GM18873 (cell line): ENCODE results near the gene HMX1.

Experiments used
- ATAC-seq: cut with Tn5 transposase; IDR thresholded peaks from one replicate; pipeline ENCODE4 v1.9.1; 2021; ENCODE audit warnings: mild to moderate bottlenecking, moderate library complexity, moderate number of reproducible peaks; ENCODE audit not compliant: unreplicated experiment, low FRiP score

The HMX1 gene

DNA sequence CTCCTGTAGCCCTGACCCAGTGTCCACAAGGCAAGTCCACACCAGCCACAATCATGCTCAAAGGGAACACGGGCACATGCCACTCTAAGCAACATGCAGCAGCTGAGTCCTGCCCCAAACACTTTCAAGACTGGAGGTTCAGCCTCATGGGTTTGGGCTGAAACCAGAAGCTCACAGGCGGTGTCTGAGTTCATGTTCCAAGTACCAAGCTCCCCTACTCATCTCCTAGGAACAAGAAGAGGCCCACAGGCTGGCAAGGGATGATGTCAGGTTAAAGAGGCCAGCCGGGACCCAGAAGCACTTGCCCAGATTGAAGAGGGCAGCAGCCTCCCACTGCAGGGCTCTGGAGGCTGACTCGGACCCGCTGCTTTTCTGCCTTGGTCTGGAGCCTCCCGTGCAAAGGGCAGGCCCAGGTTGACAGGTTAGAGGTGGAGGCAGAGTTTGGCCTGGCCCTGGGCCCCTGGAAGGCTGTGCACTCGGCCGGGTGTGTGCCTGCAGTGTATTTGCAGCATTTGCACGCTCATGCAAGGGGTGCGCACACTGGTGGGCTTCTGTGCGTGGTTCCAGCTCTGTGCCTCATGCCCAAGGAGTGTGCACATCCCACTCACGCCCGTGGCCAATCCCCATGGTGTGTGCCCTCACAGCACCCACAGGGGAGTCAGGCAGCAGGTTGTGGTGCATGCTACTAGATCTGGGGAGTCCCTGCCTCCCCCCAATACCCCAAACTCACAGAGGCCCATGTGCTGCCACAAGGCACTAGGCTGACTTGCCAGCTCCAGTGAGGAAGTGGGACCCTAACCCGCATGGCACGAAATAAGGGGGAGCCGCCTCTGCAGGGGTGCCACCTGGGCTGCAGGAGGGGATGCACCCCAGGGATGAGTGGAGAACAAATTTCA lies 2.4 kb downstream of the HMX1 start:
- ATAC-seq, result no peak

DNA sequence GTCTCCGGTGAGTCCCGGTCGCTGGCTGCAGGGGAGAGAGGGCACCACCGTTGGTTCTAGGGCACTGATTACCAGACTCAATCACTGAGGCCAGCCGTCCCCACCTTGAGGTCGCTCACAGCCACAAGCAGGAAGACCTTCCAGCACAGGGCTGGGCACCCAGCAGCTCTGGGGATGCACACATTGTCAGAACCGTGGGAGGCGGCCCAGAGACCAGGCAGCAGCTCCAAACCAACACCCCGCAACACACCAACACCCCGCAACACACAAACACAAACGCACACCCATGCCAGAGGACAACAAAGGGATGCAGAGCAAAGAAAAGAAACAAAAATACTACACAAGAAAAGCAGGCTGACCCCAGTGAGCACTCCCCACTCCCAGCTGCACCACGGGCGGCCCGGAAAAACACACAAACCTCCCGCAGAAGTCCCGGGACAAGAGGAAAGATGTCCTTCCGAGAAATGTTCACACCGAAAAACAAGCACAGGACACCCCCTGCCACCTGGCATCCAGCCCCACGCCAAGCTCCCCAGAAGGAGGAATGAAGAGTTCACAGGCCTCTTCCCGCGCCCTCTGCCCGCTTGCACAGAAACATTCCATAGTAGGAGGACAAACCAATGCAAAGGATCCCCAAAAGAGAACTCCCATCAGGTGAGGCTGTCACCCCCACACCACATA lies 3.2 kb downstream of the HMX1 start:
- no peak for ATAC-seq

DNA sequence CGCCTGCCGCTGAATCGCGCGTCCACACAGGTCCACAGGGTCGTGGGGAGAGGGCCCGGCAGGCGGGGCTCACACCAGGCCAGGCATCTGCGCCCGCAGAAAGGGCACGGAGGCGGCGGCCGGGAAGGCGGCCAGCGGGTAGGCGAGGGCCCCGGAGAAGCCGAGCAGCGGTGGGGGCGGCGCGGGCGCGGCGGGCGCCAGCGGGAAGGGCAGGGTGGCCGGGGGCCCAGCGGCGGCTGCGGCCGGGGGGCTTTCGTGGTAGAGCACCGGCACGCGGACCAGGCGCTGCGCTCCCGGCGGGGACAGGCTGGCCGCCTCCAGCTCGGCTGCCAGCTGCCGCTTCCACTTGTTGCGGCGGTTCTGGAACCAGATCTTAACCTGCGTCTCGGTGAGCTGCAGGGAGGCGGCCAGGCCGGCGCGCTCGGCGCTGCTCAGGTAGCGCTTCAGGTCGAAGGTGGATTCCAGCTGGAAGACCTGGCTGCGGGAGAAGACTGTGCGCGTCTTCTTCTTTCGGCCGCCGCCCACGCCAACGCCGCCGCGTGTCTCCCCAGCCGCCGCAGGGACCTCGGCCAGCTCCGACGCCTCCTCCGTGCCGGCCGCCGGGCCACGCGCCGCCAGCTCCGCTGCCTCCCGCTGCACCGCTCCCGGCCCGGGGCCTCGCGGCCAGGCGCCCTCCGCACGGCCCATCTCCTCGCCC lies 3.9 kb downstream of the HMX1 start:
- no peak for ATAC-seq

DNA sequence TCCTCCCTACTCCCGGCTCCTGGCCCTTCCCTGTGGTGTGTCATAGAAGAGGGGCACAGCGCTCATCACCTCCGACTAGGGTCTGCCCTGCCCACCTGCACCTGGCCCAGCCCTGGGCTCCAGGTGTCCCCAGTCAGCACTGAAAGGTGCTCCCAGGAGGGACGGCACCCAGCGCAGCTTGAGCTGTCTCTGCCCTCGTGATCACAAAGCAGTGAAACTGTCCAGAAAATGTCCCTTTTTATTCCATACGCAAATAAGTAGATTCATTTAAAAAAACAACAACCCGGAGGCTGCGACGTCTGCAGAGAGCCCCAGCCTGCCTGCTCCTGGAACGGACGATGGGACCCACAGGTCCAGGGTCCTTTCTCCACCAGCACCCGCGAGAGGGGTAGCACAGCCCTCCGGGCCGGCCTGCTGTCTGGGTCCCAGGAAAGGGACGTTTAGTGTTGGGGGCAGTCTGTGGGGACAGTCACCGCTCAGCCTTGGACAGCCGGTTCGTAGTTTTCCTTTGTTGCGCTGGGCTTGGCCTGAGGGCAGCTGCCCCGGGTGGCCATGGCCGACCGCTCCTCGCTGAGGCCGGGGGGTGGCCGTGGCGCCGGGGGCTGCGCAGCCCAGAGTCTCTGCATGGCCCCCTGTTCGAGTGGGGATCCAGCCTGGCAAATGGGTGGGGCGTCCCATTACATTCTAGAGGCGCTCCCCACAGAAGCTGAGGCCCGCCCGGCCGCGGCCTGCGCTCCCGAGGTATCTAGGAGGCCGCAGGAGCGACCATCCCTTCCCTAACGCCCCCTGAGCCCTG lies 4.6 kb downstream of the HMX1 start:
- no peak for ATAC-seq

DNA sequence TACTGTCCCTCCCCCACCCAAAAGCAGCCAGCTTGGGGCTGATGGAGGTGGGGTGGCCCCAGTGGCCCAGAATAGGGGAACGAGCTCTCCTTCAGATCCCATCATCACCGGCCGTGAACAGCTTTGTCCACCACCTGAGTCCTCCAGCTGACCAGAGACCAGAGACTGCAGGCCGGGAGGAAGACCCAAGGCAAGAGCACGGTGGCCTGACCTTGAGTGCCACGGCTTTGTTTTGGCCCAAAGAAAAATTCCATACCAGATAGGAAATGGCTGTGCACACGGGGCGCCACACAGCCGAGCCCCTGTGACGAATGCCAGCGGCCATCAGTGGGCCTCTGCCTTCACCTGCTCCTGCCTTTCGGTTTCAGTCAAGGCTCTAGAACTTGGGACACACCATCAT lies 5.2 kb downstream of the HMX1 start:
- ATAC-seq, result no peak

DNA sequence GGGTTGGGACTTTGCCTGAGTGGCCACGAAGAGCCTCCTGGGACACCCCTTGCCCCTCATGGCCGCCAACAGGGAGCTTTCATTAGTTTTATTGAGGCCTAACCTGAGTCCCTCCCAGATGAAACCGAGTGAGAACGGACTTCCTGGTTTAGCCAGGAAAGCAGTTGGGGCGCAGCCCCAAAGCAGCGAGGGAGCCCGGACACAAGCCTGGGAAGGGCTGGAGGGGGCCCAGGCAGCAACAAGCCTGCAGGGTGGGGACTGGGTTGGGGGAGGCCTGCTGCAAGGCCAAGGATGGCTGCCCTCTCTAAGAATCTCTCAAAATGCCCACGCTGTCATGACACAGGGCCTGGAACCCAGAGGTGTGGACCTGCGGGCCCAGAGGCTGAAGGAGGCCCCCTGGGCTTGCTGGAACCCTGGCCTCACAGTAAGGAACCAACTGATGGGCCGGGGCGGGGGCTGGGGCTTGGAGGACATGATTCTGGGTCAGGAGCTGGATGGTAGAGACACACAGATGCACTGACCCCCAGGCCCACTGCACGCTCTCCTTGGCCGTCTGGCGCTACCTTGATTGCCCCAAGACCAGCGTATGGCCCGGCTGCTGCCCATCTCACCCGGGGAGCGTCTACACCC lies 5.8 kb downstream of the HMX1 start:
- no peak for ATAC-seq

DNA sequence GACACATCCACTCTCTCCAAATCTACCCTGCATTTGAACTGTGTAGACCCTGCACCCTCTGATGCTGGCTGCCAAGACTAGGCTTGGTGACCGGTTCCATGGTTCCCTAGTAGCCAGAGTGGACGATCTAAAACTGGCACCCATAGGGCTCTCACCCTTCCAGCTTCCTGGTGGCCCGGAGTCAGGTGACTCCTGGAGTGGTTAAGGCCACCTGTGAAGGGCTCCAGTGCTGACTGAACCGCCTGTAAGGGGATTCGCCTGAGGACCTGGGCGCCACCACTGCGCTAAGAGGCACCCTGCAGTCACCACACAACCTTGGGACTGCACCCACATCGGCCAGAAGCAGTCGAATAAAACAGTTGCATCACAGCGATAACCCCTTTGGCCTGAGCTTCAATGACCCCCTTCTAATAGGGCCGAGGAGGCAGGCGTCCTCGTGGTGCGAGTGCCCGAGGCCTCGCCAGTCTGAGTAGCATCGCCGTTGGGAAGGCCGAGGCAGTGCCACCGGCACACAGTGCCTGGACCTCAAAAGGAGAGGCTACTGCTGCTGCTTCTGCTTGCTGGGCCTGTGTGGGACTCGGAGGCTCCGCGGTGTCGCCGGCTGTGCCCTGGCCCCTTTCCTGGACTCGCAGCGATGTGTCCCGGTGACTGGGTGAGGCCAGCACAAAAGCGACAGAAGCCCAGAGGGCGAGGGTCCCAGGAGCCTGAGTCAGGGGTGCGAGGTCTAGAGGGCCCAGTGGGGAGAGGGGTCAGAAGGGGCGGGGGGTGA lies 6.5 kb downstream of the HMX1 start:
- no peak for ATAC-seq

DNA sequence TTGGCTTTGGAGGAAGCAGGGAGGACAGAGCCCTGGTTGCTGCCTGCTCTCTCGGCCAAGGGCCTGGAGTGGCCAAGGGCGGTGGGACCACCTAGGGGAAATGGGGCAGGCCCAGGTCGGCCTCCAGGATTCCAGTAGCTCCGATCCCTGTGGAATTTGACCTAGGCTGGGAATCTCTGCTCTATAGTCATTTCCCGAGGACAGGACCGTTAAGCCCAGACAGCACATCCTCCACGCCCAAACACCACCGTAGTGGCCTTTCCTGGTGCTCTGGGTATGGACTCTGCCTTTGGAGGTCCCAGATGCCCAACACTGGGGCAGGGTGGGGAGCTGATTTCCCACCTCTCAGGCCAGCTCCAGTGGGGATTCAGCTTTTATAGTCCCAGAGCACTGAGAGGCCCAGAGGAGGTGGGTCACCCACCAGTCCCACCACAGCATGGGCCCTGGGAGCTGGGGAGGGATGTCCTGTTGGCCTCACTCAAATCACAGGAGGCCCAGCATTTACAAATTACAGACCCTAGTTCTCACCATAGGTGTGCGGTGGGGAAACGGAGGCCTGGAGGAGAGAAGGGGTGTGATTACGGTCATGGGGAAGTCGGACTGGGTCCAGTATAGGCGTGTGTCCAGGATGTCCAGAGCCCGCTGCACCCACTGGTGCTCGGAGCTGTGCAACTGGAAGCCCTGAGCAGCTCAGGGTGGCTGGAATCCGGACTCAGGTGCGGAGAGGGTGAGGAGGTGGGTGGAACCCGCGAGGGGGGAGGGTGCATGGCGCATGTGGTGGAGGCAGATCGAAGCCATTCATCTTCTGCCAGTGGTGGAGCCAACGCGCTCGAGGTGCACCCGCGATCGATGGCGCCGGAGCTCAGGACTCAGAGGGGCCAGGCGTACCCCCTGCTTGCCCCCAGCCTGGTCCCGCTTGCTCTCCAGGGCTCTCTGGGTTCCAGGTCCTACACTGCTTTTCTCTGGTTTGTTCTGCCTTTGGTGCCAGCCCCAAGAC lies 7.7 kb downstream of the HMX1 start:
- no peak for ATAC-seq

DNA sequence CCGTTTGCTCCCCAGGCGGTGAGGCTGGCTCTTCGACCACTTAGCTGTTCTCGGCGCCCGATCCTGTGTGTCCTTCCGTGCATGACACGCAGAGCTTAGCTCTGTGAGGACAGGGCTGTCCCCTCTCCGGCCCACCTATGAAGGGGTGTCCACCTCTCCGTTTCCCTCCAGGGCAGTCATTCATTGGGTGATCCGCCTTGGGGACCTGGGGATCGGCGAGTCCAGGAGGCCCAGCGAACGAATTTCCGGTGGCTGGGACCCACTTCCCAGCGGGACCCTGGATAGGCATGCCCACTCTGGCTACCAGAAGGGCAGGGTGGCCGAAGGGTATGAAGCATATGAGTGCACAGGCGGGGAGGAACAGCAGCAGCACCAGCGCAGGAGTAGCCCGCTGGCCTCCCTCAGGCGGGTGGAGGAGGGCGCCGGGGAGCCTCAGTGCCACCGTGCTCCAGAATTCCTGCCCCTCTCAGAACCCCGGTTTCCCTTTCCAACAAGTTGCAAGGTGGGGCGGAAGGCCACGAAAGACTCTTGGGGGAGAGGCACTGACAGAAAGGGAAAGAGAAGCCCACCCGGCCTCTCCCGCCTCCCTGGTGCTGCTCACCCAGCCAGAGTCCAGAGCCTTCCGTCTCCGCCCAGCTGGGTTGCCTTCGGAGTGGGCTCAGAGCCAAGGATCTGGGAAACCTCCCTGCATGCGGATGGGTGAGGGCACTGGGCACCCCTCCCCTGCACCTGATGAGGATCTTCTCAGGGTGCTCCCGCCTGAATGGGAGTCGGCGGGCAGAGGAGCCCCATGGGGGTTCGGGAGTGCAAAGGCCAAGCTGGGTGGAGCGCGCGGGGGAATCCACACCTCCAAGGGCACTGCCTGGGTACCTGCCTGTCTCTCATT lies 8.6 kb downstream of the HMX1 start:
- ATAC-seq, result no peak

DNA sequence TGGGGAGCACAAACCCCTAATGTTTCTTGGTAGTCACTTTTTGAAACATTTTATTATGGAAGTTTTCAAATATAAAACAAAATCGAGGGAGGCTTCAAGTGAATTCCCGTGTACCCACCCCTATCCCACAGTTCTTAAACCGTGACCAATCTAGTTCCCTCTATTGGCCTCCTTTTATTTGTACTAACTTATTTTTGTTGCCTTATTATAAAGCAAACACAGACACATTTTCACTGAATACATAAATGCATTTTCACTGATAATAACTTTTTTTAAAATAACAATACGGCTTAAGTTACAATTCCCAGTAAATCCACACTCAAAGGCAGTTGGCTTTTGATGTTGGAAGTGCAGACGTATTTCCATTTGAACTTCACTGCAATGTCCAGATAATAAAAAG lies 9.3 kb downstream of the HMX1 start:
- no peak for ATAC-seq

DNA sequence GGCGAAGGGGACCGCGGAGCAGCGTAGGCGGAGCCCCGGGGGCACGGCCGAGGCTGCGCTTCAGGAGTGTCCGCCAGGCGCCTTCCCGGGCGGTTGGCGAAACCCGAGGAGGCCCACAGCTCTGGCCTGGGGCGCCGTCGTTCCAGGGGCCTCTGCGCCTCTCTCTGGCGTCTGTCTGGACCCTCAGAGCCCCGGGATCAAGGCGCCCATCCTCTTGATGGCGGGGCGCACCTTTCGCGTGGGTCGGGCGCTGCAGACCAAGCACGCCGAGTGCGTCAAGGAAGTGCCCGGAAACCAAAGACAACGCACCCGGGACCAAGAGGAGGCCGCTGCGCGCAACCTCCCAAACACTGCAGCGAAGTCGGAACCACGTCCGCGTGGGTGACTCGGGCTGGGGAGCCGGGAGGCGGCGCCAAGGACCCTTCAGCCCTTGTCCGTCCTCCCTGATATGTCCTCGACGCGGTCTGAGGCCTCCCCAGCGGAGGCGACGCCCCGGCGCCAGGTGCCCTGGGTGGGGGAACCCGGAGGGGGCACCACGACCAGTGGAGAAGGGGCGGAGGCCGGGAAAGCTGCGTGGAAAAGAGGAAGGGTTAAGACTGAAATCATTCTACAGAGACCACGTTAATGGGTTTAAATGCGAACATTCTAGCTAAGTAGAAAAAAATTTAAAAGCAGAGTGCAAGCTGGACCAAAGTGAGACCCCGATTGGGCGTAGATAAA lies 9.9 kb downstream of the HMX1 start:
- ATAC-seq, result no peak

DNA sequence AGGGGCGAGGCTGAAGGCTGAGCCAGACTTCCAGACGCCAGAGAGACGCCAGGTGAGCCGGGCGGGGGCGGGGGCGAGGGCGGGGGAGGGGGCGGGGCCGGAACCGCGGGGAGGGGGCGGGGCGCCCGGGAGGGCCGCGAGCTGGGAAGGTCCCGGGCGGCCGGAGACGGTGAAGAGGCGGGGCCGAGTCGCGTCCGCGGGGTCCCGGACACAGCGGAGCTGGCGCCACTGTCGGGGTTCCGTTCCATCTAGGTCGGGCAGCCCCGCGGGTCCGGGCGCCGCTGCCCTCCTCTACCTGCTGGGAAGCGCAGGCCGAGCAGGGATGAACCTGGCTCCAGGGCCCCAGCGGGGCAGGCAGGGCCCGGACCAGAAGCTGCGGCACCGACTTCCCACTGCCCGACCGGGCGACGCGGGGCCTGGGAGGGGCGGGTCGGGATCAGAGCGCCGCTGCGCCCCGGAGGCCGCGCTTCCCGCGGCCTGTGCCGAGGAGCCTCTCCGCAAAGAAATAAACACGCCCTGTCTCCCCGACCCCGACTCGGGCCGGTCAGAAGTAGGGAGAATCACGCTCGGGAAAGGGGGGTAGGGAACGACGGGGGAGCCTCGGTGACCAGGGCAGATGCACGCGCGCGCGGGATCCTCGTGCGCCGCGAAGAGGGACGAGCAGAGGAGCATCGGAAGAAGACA lies 10.6 kb downstream of the HMX1 start:
- no peak for ATAC-seq

DNA sequence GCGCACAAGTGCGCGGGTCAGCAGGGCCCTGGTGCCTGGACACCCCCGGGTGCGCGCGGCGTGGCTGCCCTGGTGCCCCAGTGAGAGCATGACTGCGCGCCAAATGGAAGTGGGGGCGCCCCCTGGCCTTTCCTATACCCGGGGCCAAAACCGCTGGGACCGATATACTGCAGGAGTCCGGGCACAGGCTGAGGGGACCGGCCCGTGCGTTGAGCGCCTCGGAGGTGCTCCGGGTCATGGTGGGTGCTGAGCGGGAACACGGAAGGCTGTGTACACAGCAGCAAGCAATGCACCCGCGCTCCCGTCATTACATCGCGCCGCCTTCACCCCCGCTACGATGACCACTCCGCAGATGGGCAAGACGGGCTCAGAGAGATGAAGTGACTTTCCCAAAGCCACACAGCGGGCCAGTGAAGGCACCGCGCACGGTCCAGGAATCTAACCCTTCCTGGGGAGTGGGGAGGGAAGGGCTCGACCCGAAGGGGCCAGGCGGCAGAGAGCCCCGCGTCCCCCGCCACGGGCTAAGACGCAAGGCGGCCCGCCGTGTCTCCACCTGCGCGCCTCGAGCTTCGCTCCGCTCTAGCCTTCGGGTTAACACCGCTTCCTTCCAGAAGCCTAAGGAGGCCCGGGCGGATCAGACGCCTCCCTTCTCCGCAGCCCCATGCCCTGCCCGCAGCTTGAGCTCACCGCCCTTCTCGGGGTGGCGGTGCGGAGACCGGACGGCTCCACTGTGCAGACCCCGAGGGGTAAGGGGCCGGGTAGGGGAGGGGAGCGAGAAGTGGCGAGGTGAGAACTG lies 11.3 kb downstream of the HMX1 start:
- ATAC-seq, result no peak

DNA sequence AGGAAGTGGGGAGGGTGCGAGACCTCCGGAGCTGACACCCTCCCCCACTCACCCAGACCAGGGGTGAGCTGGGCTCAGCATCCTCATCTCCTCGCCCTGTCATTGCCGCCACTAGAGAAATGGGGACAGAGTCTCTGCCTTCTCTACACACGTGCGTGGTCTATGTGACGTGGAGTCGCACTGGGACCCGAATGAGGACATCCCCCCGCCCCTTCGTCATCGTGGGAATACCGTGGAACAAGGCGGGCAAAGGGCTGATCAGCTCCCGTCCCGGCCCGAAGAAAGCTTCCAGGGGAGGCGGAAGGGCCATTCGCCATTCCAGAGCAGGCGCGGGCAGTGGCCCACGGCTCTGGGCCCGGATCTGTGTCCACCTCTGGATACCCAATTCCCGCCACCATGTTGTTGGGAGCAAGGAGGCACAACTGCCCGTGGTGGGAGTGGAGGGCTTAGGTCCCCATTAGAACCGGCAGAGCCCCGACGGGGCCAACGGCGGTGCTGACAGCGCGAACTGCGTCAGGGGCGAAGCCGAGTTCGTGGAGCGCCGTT lies 12.0 kb downstream of the HMX1 start:
- no peak for ATAC-seq

DNA sequence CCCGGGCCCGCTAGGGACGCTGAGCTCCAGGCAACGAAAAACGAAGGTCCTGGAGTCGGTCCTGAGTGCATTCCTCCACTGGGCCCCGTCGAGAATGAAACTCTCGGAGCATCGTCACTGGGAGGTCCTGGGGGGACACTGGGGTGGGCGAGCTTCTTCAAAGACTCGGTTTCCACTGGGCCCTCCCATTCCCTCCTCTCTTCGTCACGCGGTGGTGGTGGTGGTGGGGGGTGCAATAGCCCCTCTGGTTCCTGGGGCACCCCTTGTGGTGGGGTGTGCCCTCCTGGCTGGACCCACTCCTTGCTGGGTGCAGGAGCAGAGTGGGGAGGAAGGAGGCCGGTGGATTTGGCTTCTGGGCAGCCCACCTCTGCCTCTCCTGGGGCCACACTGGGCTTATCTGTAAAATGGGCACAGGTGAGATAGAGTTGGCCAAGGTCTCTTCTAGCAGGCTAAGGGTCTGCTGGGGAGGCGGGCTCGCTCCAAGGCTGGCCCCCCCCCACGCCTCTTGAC lies 12.9 kb downstream of the HMX1 start:
- ATAC-seq, result no peak
